ENCODE data around the gene EDC4. TPM values are rescaled to one million over a fixed set of nuclear protein-coding genes. Genes with fewer than 3 reads are reported as not detected.

The EDC4 gene
- total and polyA plus RNA-seq, 2 of the 13 experiments (the other 11 are each of a cell fraction or from before 2014, with no cell fraction given): 51.4 to 59.1 TPM

- TF ChIP-seq RFX1 (IDR thresholded peaks at IDR 0.05) (no peak), KDM6A (CRISPR knock-in tag; IDR thresholded peaks at IDR 0.05; ENCODE audit: low read depth) (no peak), MAZ (IDR thresholded peaks at IDR 0.05; ENCODE audit: borderline replicate concordance, low read depth, low read length) (no peak), MAZ (CRISPR knock-in tag; IDR thresholded peaks at IDR 0.05; ENCODE audit: low read depth) (peak; percentile 86), STAT5B (CRISPR knock-in tag; IDR thresholded peaks at IDR 0.05) (no peak), MEIS2 (CRISPR knock-in tag; IDR thresholded peaks at IDR 0.05) (peak; percentile 15), ATF7-NPFF (CRISPR knock-in tag; IDR thresholded peaks at IDR 0.05; ENCODE audit: low read depth) (peak; percentile 12; the same call in 1 of the 2 replicates), ZNF18 (CRISPR knock-in tag; IDR thresholded peaks at IDR 0.05; ENCODE audit: insufficient replicate concordance) (no peak), ARID5B (CRISPR knock-in tag; IDR thresholded peaks at IDR 0.05) (peak; percentile 72), MYPOP (CRISPR knock-in tag; IDR thresholded peaks at IDR 0.05) (no peak), KLF11 (CRISPR knock-in tag; IDR thresholded peaks at IDR 0.05) (peak; percentile 90)
- TF ChIP-seq, protein P1, sequence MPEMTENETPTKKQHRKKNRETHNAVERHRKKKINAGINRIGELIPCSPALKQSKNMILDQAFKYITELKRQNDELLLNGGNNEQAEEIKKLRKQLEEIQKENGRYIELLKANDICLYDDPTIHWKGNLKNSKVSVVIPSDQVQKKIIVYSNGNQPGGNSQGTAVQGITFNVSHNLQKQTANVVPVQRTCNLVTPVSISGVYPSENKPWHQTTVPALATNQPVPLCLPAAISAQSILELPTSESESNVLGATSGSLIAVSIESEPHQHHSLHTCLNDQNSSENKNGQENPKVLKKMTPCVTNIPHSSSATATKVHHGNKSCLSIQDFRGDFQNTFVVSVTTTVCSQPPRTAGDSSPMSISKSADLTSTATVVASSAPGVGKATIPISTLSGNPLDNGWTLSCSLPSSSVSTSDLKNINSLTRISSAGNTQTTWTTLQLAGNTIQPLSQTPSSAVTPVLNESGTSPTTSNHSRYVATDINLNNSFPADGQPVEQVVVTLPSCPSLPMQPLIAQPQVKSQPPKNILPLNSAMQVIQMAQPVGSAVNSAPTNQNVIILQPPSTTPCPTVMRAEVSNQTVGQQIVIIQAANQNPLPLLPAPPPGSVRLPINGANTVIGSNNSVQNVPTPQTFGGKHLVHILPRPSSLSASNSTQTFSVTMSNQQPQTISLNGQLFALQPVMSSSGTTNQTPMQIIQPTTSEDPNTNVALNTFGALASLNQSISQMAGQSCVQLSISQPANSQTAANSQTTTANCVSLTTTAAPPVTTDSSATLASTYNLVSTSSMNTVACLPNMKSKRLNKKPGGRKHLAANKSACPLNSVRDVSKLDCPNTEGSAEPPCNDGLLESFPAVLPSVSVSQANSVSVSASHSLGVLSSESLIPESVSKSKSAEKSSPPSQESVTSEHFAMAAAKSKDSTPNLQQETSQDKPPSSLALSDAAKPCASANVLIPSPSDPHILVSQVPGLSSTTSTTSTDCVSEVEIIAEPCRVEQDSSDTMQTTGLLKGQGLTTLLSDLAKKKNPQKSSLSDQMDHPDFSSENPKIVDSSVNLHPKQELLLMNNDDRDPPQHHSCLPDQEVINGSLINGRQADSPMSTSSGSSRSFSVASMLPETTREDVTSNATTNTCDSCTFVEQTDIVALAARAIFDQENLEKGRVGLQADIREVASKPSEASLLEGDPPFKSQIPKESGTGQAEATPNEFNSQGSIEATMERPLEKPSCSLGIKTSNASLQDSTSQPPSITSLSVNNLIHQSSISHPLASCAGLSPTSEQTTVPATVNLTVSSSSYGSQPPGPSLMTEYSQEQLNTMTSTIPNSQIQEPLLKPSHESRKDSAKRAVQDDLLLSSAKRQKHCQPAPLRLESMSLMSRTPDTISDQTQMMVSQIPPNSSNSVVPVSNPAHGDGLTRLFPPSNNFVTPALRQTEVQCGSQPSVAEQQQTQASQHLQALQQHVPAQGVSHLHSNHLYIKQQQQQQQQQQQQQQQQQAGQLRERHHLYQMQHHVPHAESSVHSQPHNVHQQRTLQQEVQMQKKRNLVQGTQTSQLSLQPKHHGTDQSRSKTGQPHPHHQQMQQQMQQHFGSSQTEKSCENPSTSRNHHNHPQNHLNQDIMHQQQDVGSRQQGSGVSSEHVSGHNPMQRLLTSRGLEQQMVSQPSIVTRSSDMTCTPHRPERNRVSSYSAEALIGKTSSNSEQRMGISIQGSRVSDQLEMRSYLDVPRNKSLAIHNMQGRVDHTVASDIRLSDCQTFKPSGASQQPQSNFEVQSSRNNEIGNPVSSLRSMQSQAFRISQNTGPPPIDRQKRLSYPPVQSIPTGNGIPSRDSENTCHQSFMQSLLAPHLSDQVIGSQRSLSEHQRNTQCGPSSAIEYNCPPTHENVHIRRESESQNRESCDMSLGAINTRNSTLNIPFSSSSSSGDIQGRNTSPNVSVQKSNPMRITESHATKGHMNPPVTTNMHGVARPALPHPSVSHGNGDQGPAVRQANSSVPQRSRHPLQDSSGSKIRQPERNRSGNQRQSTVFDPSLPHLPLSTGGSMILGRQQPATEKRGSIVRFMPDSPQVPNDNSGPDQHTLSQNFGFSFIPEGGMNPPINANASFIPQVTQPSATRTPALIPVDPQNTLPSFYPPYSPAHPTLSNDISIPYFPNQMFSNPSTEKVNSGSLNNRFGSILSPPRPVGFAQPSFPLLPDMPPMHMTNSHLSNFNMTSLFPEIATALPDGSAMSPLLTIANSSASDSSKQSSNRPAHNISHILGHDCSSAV (CRISPR knock-in tag; IDR thresholded peaks at IDR 0.05; ENCODE audit: borderline replicate concordance): peak; percentile 68; the same call in 1 of the 2 replicates
- TF ChIP-seq, protein P2, sequence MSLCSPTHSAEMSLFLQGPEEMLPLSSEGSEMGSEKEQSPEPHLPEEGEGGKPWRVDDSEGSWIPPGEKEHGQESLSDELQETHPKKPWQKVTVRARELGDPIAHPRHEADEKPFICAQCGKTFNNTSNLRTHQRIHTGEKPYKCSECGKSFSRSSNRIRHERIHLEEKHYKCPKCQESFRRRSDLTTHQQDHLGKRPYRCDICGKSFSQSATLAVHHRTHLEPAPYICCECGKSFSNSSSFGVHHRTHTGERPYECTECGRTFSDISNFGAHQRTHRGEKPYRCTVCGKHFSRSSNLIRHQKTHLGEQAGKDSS (CRISPR knock-in tag; IDR thresholded peaks at IDR 0.05; ENCODE audit: borderline replicate concordance, low read depth): no peak; the same call in 1 of the 2 replicates
These were observed 30.9 kb upstream of the EDC4 start, which contains the start of gene THAP11 (continued) for GRCh38 chr16:67841816-67842508.
